Measurements from ENCODE around the gene SRMS. TPM values are rescaled to one million over a fixed set of nuclear protein-coding genes. Genes with fewer than 3 reads are reported as not detected.

The SRMS gene
- total RNA-seq, 1 experiment from 2014 or later: 3.2 TPM

- Histone ChIP-seq H2AFZ (ENCODE audit: low read depth, low read length, poor library complexity, severe bottlenecking) (no peak overlapping the region), H3K9me3 (ENCODE audit: control insufficient read depth in 1 of 2, insufficient read depth in 1 of 2, low read depth in 1 of 2, low read length in 2 of 2) (no peaks in the 10 kb centered on the region), H3K36me3 (ENCODE audit: control insufficient read depth in 1 of 2, insufficient read depth in 2 of 2, low read length in 2 of 2) (no peaks in the 10 kb centered on the region), H3K9ac (ENCODE audit: low read length) (peak overlapping the region; percentile 37; the same call in 1 of the 2 replicates), H3K79me2 (ENCODE audit: insufficient read depth, low read length) (no peaks in the 10 kb centered on the region), H3K4me2 (ENCODE audit: low read length) (no peak overlapping the region), H3K27me3 (ENCODE audit: insufficient read depth, low read length) (no peaks in the 10 kb centered on the region), H4K20me1 (ENCODE audit: insufficient read depth) (no peaks in the 10 kb centered on the region), H3K4me1 (ENCODE audit: control insufficient read depth in 1 of 2, insufficient read depth in 2 of 2, low read length in 2 of 2) (peaks cover 34 to 59% of the 10 kb centered on the region in 2 experiments), H3K4me3 (replicated peaks in 1 of 2; ENCODE audit: low read depth in 1 of 2, low read length in 2 of 2) (no peak overlapping the region), H3K27ac (ENCODE audit: low read depth, low read length) (no peak overlapping the region), H3K9me2 (ENCODE audit: insufficient read depth) (no peaks in the 10 kb centered on the region)
- intact Hi-C loops (cut with micrococcal nuclease): no loop called here
- RAD21 ChIA-PET (ENCODE audit: low non-redundant PET in 1 of 2, low total read pairs in 2 of 2, uncharacterized antibody in 2 of 2, unreplicated experiment in 2 of 2): no interaction called here
- POLR2A ChIA-PET: no interaction called here
- TF ChIP-seq EGR1 (IDR thresholded peaks at IDR 0.05; ENCODE audit: low read depth) (no peak), ZBTB33 (IDR thresholded peaks at IDR 0.05; ENCODE audit: extremely low read depth, insufficient replicate concordance, low read length) (no peak), ELF1 (IDR thresholded peaks at IDR 0.05; ENCODE audit: borderline replicate concordance, low read depth) (no peak), ZFX (IDR thresholded peaks at IDR 0.05) (no peak), FOSL1 (IDR thresholded peaks at IDR 0.05; ENCODE audit: low read depth) (no peak), REST (IDR thresholded peaks at IDR 0.05; ENCODE audit: low read depth) (no peak), EZH2phosphoT487 (IDR thresholded peaks at IDR 0.05; ENCODE audit: borderline replicate concordance) (no peak)
- CTCF ChIA-PET: interaction anchor here (1.7 kb wide), 1 partner anchor 9 kb away, joined by 7 read pairs; the partner anchor contains the start of gene PTK6
- DNase-seq (ENCODE audit: low read depth, low spot score): no peak
- no TSS peak for BruUV-seq (replicated peaks)
- no peak for ATAC-seq
Observed at GRCh38 chr20:63546256-63546955, 1.1 kb downstream of the SRMS start.
